Measurements from ENCODE around the gene KCNA10.

The KCNA10 gene

GRCh38 chr1:110476028-110476765 lies 42.8 kb downstream of the KCNA10 start:
- no peak for DNase-seq

GRCh38 chr1:110475362-110476027 lies 43.5 kb downstream of the KCNA10 start:
- no peak for DNase-seq

GRCh38 chr1:110474444-110474843 lies 44.5 kb downstream of the KCNA10 start:
- DNase-seq, result no peak

- no peak for DNase-seq
These were observed 46.4 kb downstream of the KCNA10 start for GRCh38 chr1:110472546-110472945.

- no peak for DNase-seq
These were observed 47.8 kb downstream of the KCNA10 start for GRCh38 chr1:110471131-110471530.

Data from CD4-positive, alpha-beta T cell treated with Interleukin-6 for 4 hours (primary cell).